Activated CD8-positive, alpha-beta memory T cell treated with anti-CD3 and anti-CD28 coated beads, Interleukin-2, amount 50 U/mL, for 48 hours (primary cell): Measurements from ENCODE around the gene CRX.
"Not testable (repeated sequence)": the region's sequence is repeated elsewhere in the genome, so short reads cannot be mapped to it uniquely, and the experiment has no call there.

ENCODE experiments used
- DNase-seq: peaks from one replicate; pipeline ENCODE4 v3.0.0-alpha.2; 2020

CRX gene

GRCh38 chr19:47804451-47804850 is 17.3 kb upstream of the CRX start, which contains the start of gene TPRX1:
TPRX1 (minus strand) TSS chr19:47804551; CDS start chr19:47804539, 12 bp downstream.
- DNase-seq = not testable (repeated sequence)

- no peak for DNase-seq
These were observed 16.4 kb upstream of the CRX start for GRCh38 chr19:47805313-47805712.

- no peak for DNase-seq
These were observed 15.3 kb upstream of the CRX start for GRCh38 chr19:47806435-47806834.

GRCh38 chr19:47813304-47813994 is 8.3 kb upstream of the CRX start:
- DNase-seq = peak; percentile 98

- no peak for DNase-seq
These were observed 7.8 kb upstream of the CRX start for GRCh38 chr19:47813995-47814328.

GRCh38 chr19:47816270-47816669 is 5.5 kb upstream of the CRX start:
- DNase-seq = not testable (repeated sequence)

- not testable (repeated sequence) for DNase-seq
These were observed 3.5 kb upstream of the CRX start for GRCh38 chr19:47818221-47818620.

- no peak for DNase-seq
These were observed 1.9 kb upstream of the CRX start for GRCh38 chr19:47819858-47820257.

GRCh38 chr19:47820410-47820809 is 1.3 kb upstream of the CRX start:
- no peak for DNase-seq

GRCh38 chr19:47824396-47824795 is 2.7 kb downstream of the CRX start:
- no peak for DNase-seq

- no peak for DNase-seq
These were observed 5.1 kb downstream of the CRX start for GRCh38 chr19:47826800-47827199.

- no peak for DNase-seq
These were observed 11.0 kb downstream of the CRX start for GRCh38 chr19:47832723-47833122.

GRCh38 chr19:47836038-47836437 is 14.3 kb downstream of the CRX start:
- no peak for DNase-seq

GRCh38 chr19:47839411-47839810 is 17.7 kb downstream of the CRX start:
- no peak for DNase-seq

GRCh38 chr19:47839913-47840312 is 18.2 kb downstream of the CRX start:
- DNase-seq = no peak

GRCh38 chr19:47842941-47843340 is 21.2 kb downstream of the CRX start:
- DNase-seq = no peak

- no peak for DNase-seq
These were observed 26.7 kb downstream of the CRX start for GRCh38 chr19:47848425-47848822.

- DNase-seq = peak; percentile 75
These were observed 27.2 kb downstream of the CRX start for GRCh38 chr19:47848823-47849473.

- no peak for DNase-seq
These were observed 31.3 kb downstream of the CRX start for GRCh38 chr19:47853003-47853402.

- no peak for DNase-seq
These were observed 32.7 kb downstream of the CRX start for GRCh38 chr19:47854459-47854858.

- not testable (repeated sequence) for DNase-seq
These were observed 36.5 kb downstream of the CRX start for GRCh38 chr19:47858231-47858630.

- DNase-seq = not testable (repeated sequence)
These were observed 37.0 kb downstream of the CRX start, which contains the start of gene TPRX2 for GRCh38 chr19:47858646-47859285. TPRX2 (plus strand) TSS chr19:47859235; CDS start chr19:47859247, 12 bp downstream.

GRCh38 chr19:47859838-47860237 is 38.1 kb downstream of the CRX start:
- not testable (repeated sequence) for DNase-seq
